CD4-positive, alpha-beta T cell treated with Interleukin-1 beta for 1 hour (primary cell): ENCODE results near the gene SLFN5.
"Not testable (repeated sequence)": the region's sequence is repeated elsewhere in the genome, so short reads cannot be mapped to it uniquely, and the experiment has no call there.

Source experiments
- DNase-seq, 2 donors: peaks; one replicate each; pipeline ENCODE4 v3.0.0-alpha.2; 2020 to 2022

Gene SLFN5

DNA sequence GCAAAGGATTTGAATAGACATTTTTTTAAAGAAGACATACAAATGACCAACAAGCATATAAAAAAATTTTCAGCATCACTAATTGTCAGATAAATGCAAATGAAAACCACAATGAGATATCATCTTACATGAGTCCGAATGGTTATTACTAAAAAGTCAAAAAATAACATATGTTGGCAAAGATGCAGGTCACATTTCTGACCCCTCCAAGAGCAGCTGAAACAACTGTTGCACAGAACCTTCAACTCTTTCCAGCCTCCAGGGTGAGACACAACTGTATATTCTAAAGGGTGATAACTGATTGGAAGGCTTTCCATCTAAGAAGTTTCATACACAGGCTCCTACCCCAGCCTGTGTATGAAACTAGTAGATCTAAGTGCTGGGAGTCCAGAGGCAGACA is 51.9 kb downstream of the SLFN5 start:
- no peak for DNase-seq

DNA sequence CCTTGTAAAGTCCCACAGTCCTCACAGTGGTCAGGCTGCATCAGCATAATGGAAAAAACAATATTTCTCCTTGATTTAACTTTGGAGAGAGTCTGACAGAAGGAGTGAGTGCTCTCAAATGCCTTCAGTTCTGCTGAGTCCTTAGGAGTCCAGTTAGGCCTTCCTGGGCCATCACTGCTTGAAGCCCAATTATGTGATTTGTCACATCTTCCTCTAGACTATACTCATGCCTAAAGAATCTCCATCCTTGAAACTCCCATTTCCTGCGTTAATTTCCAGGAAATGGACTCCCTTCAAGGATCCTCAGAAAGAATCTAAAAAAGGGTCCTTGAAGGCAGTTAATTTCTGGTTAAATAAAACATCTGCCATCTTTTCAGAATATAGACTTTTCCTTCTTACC is 52.8 kb downstream of the SLFN5 start:
- no peak for DNase-seq

DNA sequence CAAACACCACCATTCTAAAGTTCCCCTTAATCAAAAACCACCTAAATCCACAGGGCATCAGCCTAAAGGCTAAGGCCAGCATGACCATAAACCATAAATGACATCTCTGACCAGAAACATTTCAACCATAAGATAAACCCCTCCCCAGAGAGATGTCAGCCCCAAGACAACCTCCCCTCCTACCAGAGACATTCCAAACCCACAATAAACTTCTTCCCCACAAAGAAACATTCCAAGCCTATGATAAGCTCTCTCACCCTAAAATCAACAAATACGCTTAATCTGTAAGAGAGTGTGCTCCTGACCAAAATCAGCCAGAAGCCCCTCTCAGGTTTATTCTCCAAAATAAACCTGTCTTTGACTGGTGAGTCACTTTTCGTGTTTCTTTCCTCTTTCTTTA is 54.8 kb downstream of the SLFN5 start:
- no peak for DNase-seq

DNA sequence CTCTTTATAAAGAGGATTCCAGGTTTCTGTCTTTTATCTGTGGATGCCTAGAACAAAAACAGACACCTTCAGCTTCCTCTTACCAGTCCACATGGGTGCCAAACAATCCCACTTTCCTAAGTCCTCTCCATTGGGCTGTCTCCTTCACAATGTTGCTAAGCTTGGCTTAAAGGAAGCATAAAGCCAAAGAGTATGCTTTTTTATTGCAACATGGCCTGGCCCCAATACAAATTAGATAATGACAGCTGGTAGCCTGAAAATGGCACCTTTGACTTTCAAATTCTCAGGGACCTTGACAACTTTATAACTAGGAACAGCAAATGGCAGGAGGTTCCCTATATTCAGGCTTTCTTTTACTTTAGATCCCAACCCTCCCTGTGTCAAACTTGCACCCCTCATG is 55.8 kb downstream of the SLFN5 start:
- DNase-seq: no peak

DNA sequence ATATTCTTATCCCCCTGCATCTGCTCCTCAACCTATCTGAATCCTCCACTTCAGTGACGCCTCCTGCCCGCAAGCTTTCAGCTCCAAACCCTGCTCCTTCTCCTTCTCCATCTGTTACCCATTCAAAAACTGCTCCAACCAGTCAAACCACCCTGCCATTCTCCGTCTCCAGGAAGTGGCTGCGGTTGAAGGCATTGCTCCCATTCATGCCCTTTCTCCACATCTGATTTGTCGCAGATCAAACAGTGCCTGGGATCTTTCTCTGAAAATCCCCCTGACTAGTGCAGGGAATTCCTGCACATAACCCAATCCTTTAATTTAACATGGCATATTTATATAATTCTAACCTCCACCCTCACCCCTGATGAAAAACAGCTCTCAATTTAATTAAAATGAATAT is 56.3 kb downstream of the SLFN5 start:
- DNase-seq: no peak

DNA sequence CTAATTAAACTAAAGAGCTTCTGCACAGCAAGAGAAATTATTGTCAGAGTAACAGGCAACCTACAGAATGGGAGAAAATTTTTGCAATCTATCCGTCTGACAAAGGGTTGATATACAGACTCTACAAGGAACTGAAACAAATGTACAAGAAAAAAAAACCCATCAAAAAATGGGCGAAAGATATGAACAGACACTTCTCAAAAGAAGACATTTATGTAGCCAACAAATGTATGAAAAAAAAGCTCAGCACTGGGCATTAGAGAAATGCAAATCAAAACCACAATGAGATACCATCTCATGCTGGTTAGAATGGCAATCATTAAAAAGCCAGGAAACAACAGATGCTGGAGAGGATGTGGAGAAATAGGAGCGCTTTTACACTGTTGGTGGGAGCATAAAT is 66.5 kb downstream of the SLFN5 start:
- not testable (repeated sequence) for DNase-seq

DNA sequence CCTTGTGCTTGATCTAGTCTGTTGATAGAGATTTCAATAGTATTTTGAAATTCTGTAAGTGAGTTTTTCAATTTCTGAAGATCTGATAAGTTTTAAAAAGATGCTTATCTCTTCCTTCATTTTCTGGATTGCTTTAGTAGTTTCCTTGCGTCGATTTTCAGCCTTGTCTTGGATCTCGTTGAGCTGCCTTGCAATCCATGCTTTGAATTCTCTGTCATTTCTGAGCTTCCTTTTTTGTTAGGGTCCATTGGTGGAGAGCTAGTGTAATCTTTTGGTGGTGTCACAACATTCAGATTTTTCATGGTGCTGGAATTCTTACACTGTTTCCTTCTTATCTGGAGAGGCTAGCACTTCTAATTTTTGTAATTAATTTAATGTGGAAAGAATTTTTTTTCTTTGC is 69.5 kb downstream of the SLFN5 start:
- DNase-seq: no peak

DNA sequence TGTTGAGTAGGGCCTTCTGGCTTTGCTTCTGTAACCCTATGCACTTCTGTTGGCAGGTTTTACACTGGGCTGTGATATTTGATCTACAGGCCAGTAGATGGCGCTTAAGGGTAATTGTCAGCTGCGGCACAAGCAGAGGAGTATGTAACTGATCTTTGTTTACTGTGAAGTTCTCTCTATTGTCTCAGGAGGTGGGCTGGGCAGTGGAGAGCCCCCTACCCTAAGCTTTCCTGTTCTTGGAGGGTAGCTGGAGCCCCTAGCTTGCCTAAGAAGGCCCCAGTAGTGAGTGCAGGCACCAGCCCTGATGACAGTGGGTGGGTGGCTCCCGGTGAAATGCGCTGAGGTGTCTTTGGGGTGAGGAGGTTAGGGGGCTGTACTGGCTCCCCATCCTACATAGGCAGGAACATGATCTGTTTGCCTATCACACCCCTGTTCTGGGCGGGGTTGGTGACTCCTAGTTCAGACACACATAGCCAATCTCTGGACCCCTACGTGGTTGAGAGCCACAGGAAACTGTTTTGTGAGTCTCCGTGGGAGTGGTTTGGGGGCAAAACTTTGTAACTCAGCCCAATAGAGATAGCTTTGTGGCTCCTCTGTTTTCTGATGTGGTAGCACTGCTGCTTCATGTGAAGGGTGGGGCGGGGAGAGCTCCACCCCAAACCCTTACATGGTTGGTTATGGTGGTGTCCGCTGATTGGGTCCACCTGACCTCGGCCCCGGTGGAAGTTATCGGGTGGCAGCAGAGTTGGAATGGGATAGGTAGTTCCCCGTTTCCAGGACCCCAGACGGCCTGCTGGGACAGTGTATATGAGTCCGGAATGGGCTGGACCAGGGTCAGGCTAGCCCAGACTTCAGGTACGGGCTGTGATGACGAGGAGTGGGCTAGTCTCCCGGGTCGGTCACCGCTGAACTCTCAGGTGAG is 70.2 kb downstream of the SLFN5 start:
- peak; percentile 91 to 93 for DNase-seq

DNA sequence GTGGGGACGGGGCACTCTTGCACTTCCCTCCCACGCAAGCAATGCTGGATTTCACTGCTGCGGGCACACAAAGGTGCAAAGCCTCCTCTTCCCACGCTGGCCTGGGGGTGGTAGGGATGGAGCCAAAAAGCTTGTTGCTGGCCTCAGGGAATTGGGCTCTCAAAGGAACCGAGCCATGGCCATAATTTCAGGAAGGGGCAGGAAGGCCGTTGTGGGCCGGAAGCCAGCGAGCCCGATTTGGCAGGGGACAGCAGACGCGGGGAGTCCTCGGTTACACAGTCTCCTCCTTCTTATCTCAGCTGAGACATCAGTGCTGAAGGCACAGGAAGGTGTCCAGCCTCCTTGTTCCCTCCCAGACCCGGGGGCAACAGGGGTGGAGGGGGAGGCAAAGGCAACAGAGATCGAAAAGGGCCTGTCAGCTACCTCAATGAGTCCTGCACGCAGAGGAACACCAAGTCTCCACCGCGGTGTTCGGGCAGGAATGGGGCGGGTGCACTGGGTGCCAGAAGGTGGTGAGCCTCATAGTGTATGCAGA is 71.1 kb downstream of the SLFN5 start:
- DNase-seq: peak; percentile 2 to 10

DNA sequence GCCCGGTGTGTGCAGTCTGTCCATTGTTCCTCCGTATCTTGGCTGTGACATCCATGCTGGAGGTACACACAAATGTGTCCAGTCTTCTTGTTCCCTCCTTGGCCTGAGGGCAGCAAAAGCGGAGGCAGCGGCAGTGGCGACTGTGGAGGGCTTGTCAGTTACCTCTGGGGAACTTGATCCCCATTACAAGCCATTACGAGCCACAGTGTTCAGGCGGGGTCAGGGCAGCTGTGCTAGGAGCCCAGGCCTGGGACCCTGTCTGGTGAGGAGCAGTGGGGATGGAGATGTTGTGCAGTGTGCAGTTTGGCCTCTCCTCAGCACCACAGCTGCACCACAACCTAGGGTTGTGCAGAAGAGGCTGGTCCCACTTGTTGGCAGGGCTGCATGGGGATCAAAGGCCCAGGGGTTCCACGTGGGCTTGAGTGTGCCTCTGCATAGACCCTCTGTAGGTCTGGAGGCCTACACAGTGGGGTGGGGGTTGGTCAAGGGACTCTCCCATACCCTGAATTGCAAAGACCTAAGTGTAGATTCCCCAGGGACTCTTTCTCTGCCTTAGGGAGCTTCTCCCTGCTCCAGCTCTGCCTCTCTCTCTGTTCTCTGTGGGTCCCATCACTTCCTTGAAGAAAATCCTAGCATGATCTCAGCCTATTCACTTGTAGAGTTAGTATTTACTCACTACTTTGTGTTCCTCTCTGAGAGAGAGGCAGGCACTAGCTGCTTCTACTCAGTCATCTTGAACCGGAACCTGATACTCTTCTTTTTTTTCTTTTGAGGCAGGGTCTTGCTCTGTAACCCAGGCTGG is 71.7 kb downstream of the SLFN5 start:
- no peak for DNase-seq

DNA sequence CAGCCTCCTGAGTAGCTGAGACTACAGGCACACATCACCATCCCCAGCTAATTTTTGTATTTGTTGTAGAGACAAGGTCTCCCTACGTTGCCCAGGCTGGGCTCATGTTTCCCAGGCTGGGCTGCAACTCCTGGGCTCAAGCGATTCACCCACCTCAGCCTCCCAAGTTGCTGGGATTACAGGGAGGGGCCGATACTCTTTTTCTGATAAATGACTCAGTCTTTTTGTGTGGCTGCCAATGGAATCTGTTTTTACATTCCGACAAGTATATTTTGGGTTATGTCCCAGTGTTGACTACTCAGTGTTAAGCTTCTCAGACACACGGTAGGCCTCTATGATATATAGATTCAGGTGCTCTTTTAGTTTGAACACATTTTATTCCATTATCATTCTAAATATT is 72.4 kb downstream of the SLFN5 start:
- DNase-seq: no peak

DNA sequence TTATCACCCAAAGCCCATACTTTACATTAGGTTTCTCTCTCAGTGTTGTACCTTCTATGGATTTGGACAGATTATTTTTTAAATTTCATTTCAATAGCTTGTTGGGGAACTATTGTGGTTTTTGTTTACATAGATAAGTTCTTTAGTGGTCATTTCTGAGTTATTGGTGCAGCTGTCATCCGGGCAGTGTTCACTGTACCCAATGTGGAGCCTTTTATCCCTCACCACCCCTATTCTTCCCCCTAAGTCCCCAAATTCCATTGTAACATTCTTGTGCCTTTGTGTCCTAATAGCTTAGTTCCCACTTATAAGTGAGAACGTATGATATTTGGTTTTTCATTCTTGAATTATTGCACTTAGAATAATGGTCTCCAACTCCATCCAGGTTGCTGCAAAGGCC is 73.1 kb downstream of the SLFN5 start:
- no peak for DNase-seq

DNA sequence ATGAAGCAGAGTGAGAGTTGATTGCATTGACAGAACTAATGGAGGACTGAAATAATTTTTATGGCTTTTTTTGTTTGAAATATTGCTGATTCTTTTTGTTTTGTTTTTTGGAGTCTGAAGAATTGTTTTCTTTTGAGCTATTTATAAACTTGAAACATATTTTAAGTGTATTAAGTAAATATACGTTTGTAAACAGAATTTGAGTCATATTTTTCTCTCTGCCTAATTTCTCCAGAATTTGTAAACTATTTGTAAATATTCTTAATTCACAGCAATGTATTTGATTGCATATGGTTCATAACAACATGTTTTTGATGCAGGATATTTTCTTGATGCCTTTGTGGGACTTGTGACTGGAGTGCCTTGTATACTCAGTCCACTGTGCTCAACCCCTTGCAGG is 79.9 kb downstream of the SLFN5 start:
- DNase-seq: no peak
